SHP77 treated with DMSO at 0.1 percent for 48 hours (cell line): ENCODE results near the gene SDF4.

Source experiments
- DNase-seq: peaks from one replicate; lab custom pipeline; 2025; lab: John Stamatoyannopoulos, UW

SDF4 gene

GRCh38 chr1:1228596-1229321 is 3.0 kb downstream of the SDF4 start:
- DNase-seq = no peak

GRCh38 chr1:1228187-1228586 is 3.6 kb downstream of the SDF4 start:
- DNase-seq = no peak

GRCh38 chr1:1227386-1227785 is 4.4 kb downstream of the SDF4 start:
- DNase-seq = no peak

GRCh38 chr1:1226566-1227362 is 5.0 kb downstream of the SDF4 start:
- no peak for DNase-seq

- DNase-seq = no peak
Measured at GRCh38 chr1:1225913-1226312, 5.9 kb downstream of the SDF4 start.

- no peak for DNase-seq
Measured at GRCh38 chr1:1225238-1225845, 6.5 kb downstream of the SDF4 start.

GRCh38 chr1:1223891-1224290 is 7.9 kb downstream of the SDF4 start:
- no peak for DNase-seq

- DNase-seq = no peak
Measured at GRCh38 chr1:1223321-1223720, 8.5 kb downstream of the SDF4 start.

GRCh38 chr1:1222575-1223225 is 9.1 kb downstream of the SDF4 start:
- no peak for DNase-seq

GRCh38 chr1:1221887-1222574 is 9.8 kb downstream of the SDF4 start:
- DNase-seq = no peak

- DNase-seq = no peak
Measured at GRCh38 chr1:1220197-1220596, 11.6 kb downstream of the SDF4 start.

- DNase-seq = no peak
Measured at GRCh38 chr1:1219341-1219740, 12.5 kb downstream of the SDF4 start.

GRCh38 chr1:1218524-1219200 is 13.1 kb downstream of the SDF4 start:
- DNase-seq = no peak

- no peak for DNase-seq
Measured at GRCh38 chr1:1217621-1218523, 13.9 kb downstream of the SDF4 start.

GRCh38 chr1:1216770-1217620 is 14.8 kb downstream of the SDF4 start:
- no peak for DNase-seq

GRCh38 chr1:1215881-1216605 is 15.8 kb downstream of the SDF4 start:
- DNase-seq = no peak

GRCh38 chr1:1215080-1215676 is 16.6 kb downstream of the SDF4 start:
- no peak for DNase-seq
